H1 (cell line): ENCODE data around the gene NT5C. TPM values are rescaled to one million over a fixed set of nuclear protein-coding genes. Genes with fewer than 3 reads are reported as not detected.
A peak's percentile ranks its signal among the peaks of the same experiment; 100 is the strongest.

Source experiments
- CTCF ChIA-PET: fragments of 300-600 bp; sonication (Branson Sonifier 250); formaldehyde crosslinking; loops from one replicate; lab custom pipeline; 2021; ENCODE audit not compliant: partially characterized antibody; lab: Charles Lee
- POLR2A ChIA-PET: fragments of 300-600 bp; sonication (Branson Sonifier 250); formaldehyde crosslinking; loops from one replicate; lab custom pipeline; 2021; ENCODE audit warnings: inconsistent platforms; ENCODE audit not compliant: partially characterized antibody; lab: Charles Lee
- DNase-seq, 2 experiments: peaks; one replicate each; pipeline versions ENCODE4 v3.0.0 to v3.0.0-alpha.2; 2010 to 2022; ENCODE audit warnings: low spot score in 2 of 2, low read depth in 1 of 2, mixed read lengths in 1 of 2
- FAIRE-seq: peaks from 2 replicates; lab custom pipeline; 2011; peaks lifted over from hg19 to GRCh38; lab: Jason Lieb, UNC
- H2AFZ ChIP-seq: 2 replicates; pipeline ENCODE4 v1.8.1; 2012; ENCODE audit warnings: low read length, inconsistent platforms
- H2AK5ac ChIP-seq: 2 replicates; pipeline ENCODE4 v1.6.1; 2013; ENCODE audit warnings: low read depth, low read length
- H2BK120ac ChIP-seq: replicated peaks from 2 replicates; pipeline ENCODE3; 2013; ENCODE audit warnings: low read depth, low read length, inconsistent platforms
- H2BK12ac ChIP-seq: 2 replicates; pipeline ENCODE4 v1.6.1; 2013; ENCODE audit warnings: low read depth, low read length
- H2BK15ac ChIP-seq: 2 replicates; pipeline ENCODE4 v1.6.1; 2013; ENCODE audit warnings: low read length
- H2BK20ac ChIP-seq: 2 replicates; pipeline ENCODE4 v1.6.1; 2013; ENCODE audit warnings: low read length
- H2BK5ac ChIP-seq: 2 replicates; pipeline ENCODE4 v1.6.1; 2013; ENCODE audit warnings: low read depth, low read length
- H3K14ac ChIP-seq: 2 replicates; pipeline ENCODE4 v1.6.1; 2013; ENCODE audit warnings: inconsistent platforms; ENCODE audit not compliant: insufficient read length
- H3K18ac ChIP-seq: 2 replicates; pipeline ENCODE4 v1.6.1; 2013; ENCODE audit warnings: low read length; ENCODE audit errors: extremely low read depth
- H3K23ac ChIP-seq: 2 replicates; pipeline ENCODE4 v1.6.1; 2013; ENCODE audit warnings: inconsistent platforms; ENCODE audit not compliant: insufficient read length
- H3K23me2 ChIP-seq: 2 replicates; pipeline ENCODE4 v1.6.1; 2013; ENCODE audit warnings: low read depth, low read length
- H3K27ac ChIP-seq: 2 replicates; pipeline ENCODE4 v1.6.1; 2011; ENCODE audit warnings: low read depth, low read length, inconsistent platforms
- H3K27me3 ChIP-seq, 4 experiments: replicated peaks in 1 of 4; 1 replicate in 1 of 4; 2 replicates in 3 of 4; pipeline versions ENCODE4 v1.6.1 to v1.8.1; 2011 to 2013; ENCODE audit warnings: low read length in 3 of 4, mild to moderate bottlenecking in 3 of 4, inconsistent platforms in 2 of 4, mixed read lengths in 2 of 4, moderate library complexity in 1 of 4; ENCODE audit not compliant: control insufficient read depth in 3 of 4, insufficient read depth in 3 of 4; ENCODE audit errors: extremely low read depth in 1 of 4
- H3K36me3 ChIP-seq, 4 experiments: 2 replicates each; pipeline versions ENCODE4 v1.6.1 to v1.8.1; 2011 to 2013; ENCODE audit warnings: mild to moderate bottlenecking in 4 of 4, low read length in 3 of 4, moderate library complexity in 2 of 4, control low read depth in 1 of 4, inconsistent platforms in 1 of 4; ENCODE audit not compliant: insufficient read depth in 4 of 4, control insufficient read depth in 2 of 4
- H3K4ac ChIP-seq: replicated peaks from 2 replicates; pipeline ENCODE3; 2013; ENCODE audit warnings: low read length, low read depth, mixed read lengths, inconsistent platforms; ENCODE audit not compliant: insufficient read length
- H3K4me1 ChIP-seq, 4 experiments: replicated peaks in 1 of 4; 1 replicate in 1 of 4; 2 replicates in 3 of 4; pipeline versions ENCODE4 v1.6.1 to v1.8.1; 2011 to 2013; ENCODE audit warnings: low read length in 3 of 4, inconsistent platforms in 2 of 4, mixed read lengths in 1 of 4; ENCODE audit not compliant: insufficient read depth in 4 of 4, control insufficient read depth in 3 of 4
- H3K4me2 ChIP-seq, 2 experiments: 2 replicates each; pipeline versions ENCODE4 v1.6.1 to v1.8.1; 2011 to 2013; ENCODE audit warnings: low read depth in 2 of 2, low read length in 2 of 2, control low read depth in 1 of 2, inconsistent platforms in 1 of 2, mild to moderate bottlenecking in 1 of 2; ENCODE audit not compliant: insufficient read depth in 1 of 2
- H3K4me3 ChIP-seq, 4 experiments: fragments of 200-600, 300-600 bp in 1 of 4; sonication (generic), shearing (Covaris generic), sonication (Bioruptor Twin) in 1 of 4; 2 replicates each; pipeline versions ENCODE4 v1.5.1 to v1.8.1; 2011 to 2016; ENCODE audit warnings: low read length in 4 of 4, low read depth in 3 of 4, control low read depth in 2 of 4, inconsistent platforms in 2 of 4, mild to moderate bottlenecking in 2 of 4, mixed read lengths in 1 of 4, moderate library complexity in 1 of 4; ENCODE audit not compliant: insufficient read depth in 2 of 4; ENCODE audit errors: extremely low read depth in 1 of 4
- H3K56ac ChIP-seq: replicated peaks from 2 replicates; pipeline ENCODE3; 2013; ENCODE audit warnings: low read depth, mild to moderate bottlenecking, mixed read lengths, low read length, inconsistent platforms; ENCODE audit not compliant: insufficient read length
- H3K79me1 ChIP-seq: 2 replicates; pipeline ENCODE4 v1.6.1; 2013; ENCODE audit warnings: low read depth, low read length, control low read depth
- H3K79me2 ChIP-seq, 2 experiments: 2 replicates each; pipeline versions ENCODE4 v1.6.1 to v1.8.1; 2012 to 2013; ENCODE audit warnings: low read length in 2 of 2, mild to moderate bottlenecking in 2 of 2, inconsistent platforms in 1 of 2; ENCODE audit not compliant: insufficient read depth in 2 of 2, control insufficient read depth in 1 of 2
- H3K9ac ChIP-seq, 4 experiments: replicated peaks in 1 of 4; 1 replicate in 1 of 4; 2 replicates in 3 of 4; pipeline versions ENCODE4 v1.6.1 to v1.8.1; 2011 to 2013; ENCODE audit warnings: low read depth in 3 of 4, low read length in 3 of 4, control low read depth in 2 of 4, mild to moderate bottlenecking in 2 of 4, moderate library complexity in 2 of 4, inconsistent platforms in 1 of 4; ENCODE audit errors: extremely low read depth in 1 of 4
- H3K9me3 ChIP-seq, 2 experiments: 2 replicates each; pipeline versions ENCODE4 v1.6.1 to v1.8.1; 2012 to 2013; ENCODE audit warnings: mild to moderate bottlenecking in 2 of 2, moderate library complexity in 2 of 2, control low read depth in 1 of 2, inconsistent platforms in 1 of 2, low read depth in 1 of 2, low read length in 1 of 2, mixed read lengths in 1 of 2; ENCODE audit not compliant: insufficient read depth in 2 of 2
- H4K20me1 ChIP-seq, 2 experiments: replicated peaks in 1 of 2; 2 replicates each; pipeline versions ENCODE3 to v1.8.1; 2011 to 2013; ENCODE audit warnings: inconsistent platforms in 2 of 2, low read length in 2 of 2, mild to moderate bottlenecking in 1 of 2; ENCODE audit not compliant: insufficient read depth in 2 of 2, control insufficient read depth in 1 of 2
- H4K5ac ChIP-seq: 2 replicates; pipeline ENCODE4 v1.6.1; 2013; ENCODE audit warnings: low read length, low read depth, mixed read lengths, inconsistent platforms; ENCODE audit not compliant: insufficient read length
- H4K8ac ChIP-seq: 2 replicates; pipeline ENCODE4 v1.8.0; 2013; ENCODE audit warnings: mild to moderate bottlenecking, moderate library complexity, low read length, inconsistent platforms; ENCODE audit not compliant: insufficient read depth; ENCODE audit errors: extremely low read depth
- H4K91ac ChIP-seq: replicated peaks from 2 replicates; pipeline ENCODE3; 2013; ENCODE audit warnings: low read length, mixed read lengths, inconsistent platforms; ENCODE audit not compliant: insufficient read length
- CHD1 ChIP-seq: IDR thresholded peaks from 2 replicates; pipeline ENCODE4 v1.6.1; 2012; ENCODE audit warnings: low read depth, low read length, improper control_type of control experiment
- SRF ChIP-seq: IDR thresholded peaks from 2 replicates; pipeline ENCODE4 v1.6.1; 2011; ENCODE audit warnings: mild to moderate bottlenecking, low read depth, low read length, moderate library complexity
- WGBS, 2 experiments: shearing (Covaris generic) in 1 of 2; methylation state at CpG; one replicate each; pipeline versions ENCODE4 v1.1.6 to v1.1.7; 2013 to 2015; ENCODE audit warnings: low lambda C conversion rate in 2 of 2, mixed read lengths in 2 of 2, inconsistent platforms in 1 of 2, low coverage in 1 of 2, missing lambda C conversion rate in 1 of 2; ENCODE audit not compliant: insufficient replicate concordance in 2 of 2, insufficient coverage in 1 of 2, insufficient read length in 1 of 2; ENCODE audit errors: extremely low coverage in 1 of 2, missing lambda C conversion rate in 1 of 2; 5-methylcytosine and 5-hydroxymethylcytosine counted together
- polyA plus RNA-seq, 7 experiments: library from polyadenylated mRNA; depleted of rRNA in 3 of 7; stranded (reverse) in 5 of 7; unstranded in 2 of 7; fragments of >200 nt in 5 of 7; fragments of 200-250 nt in 2 of 7; gene quantifications; 1 replicate in 5 of 7; 2 replicates in 1 of 7; 4 replicates in 1 of 7; pipeline versions ENCODE4 v1.2.1 to v1.2.3, GENCODE V29; 2011 to 2013; ENCODE audit warnings: missing spikeins in 2 of 7, mixed read lengths in 2 of 7
- total RNA-seq: library from RNA; stranded (reverse); fragmentation: NEBNext Ultra II Directional; extraction: Animal tissue kit (Norgen Biotek cat#: 25700); gene quantifications from 2 replicates; pipeline ENCODE4 v1.2.1, GENCODE V29; 2021

The NT5C gene
- total and polyA plus RNA-seq, 2 of the 8 experiments (the other 6 are each of a cell fraction or from before 2014, with no cell fraction given): 52.1 to 66.4 TPM

DNA sequence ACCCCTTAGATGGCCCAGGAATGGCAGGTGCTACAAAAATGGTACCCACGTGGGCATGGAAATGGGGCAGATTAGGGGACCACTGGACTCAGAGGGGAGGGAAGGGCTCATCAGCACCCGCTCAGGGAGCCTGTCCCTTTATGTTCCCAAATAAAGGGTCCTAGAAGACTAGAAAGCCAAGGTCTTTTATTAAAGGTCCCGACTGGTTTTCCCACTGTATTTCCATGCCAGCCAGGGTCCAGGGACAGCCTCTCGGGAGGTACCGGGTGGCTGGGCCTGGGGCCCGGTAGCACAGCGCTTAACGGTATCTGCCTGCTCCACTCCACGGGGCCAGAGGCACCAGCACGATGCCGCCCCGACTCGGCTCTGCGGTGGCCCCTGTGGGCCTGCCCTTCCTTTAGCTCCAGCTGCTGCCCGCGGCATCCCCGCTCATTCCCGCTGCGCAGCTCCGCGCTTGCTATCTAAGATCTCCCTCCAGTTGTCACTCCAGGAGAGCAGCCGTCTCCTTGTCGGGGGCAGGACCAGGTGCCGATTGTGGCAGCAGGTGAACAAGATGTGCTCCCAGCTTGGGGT lies 1.4 kb downstream of the NT5C start:
- Histone ChIP-seq H3K79me1 (no peaks in the 10 kb centered on the region; the same call in 1 of the 2 replicates), H3K18ac (no peak overlapping the region), H2AFZ (no peak overlapping the region), H4K91ac (no peak overlapping the region), H3K4me3 (peak overlapping the region; percentile 69 to 95 (median 74); a peak in 6 of 8 replicates), H3K4me2 (peak overlapping the region; percentile 46 to 80), H3K4me1 (peaks cover 0 to 8% (median 4%) of the 10 kb centered on the region in 4 experiments; a peak in 5 of 7 replicates), H2AK5ac (no peak overlapping the region), H4K20me1 (peaks cover 8 to 11% of the 10 kb centered on the region in 2 experiments), H2BK20ac (no peak overlapping the region), H3K36me3 (peaks cover 0 to 11% (median 9%) of the 10 kb centered on the region in 4 experiments; a peak in 6 of 8 replicates), H3K79me2 (peaks cover 0 to 9% of the 10 kb centered on the region in 2 experiments; a peak in 1 of 4 replicates), H3K4ac (no peak overlapping the region), H3K9me3 (no peaks in the 10 kb centered on the region), H3K9ac (no peak overlapping the region), H4K5ac (no peak overlapping the region), H4K8ac (peak overlapping the region; percentile 4; the same call in 1 of the 2 replicates), H3K14ac (no peak overlapping the region), H3K23ac (no peak overlapping the region), H3K56ac (no peak overlapping the region), H3K27me3 (no peaks in the 10 kb centered on the region), H3K27ac (no peak overlapping the region), H2BK12ac (no peak overlapping the region), H2BK15ac (no peak overlapping the region), H2BK120ac (no peak overlapping the region), H2BK5ac (no peak overlapping the region), H3K23me2 (peaks cover 3% of the 10 kb centered on the region; the same call in 1 of the 2 replicates)
- WGBS, 2 experiments: 92% methylated on average over 21 of the region's 24 CpGs; no CpG with 5 or more reads in 1 of the 2 experiments
- DNase-seq: no peak
- TF ChIP-seq SRF: no peak
- no peak for TF ChIP-seq CHD1
- ChIA-PET CTCF (interaction anchor here (0.6 to 12.9 kb wide), 22 partner anchors 8 to 172 kb away, joined by 3 to 239 read pairs (median 6); partner anchors contain the start of genes ARMC7, MRPS7 and NUP85), POLR2A (interaction anchor here (0.6 to 13.9 kb wide), 21 partner anchors 13 to 1434 kb away, joined by 3 to 134 read pairs (median 5); partner anchors contain the start of genes JPT1, SLC16A5, SUMO2 and TMEM94)
- FAIRE-seq: no peak
